Endothelial cell of umbilical vein (primary cell): Measurements from ENCODE around the gene UGCG. TPM values are rescaled to one million over a fixed set of nuclear protein-coding genes. Genes with fewer than 3 reads are reported as not detected.

Source experiments
- BruUV-seq: library from RNA; stranded (reverse); fragments of 400-500 nt; replicated peaks from 2 replicates; lab custom pipeline; 2021; lab: Mats Ljungman, UMichigan
- CTCF ChIA-PET: fragments of 300-600, 350-600 bp; sonication (Branson Sonifier 250); formaldehyde crosslinking; loops from one replicate; lab custom pipeline; 2021; ENCODE audit warnings: antibody characterized with exemption, inconsistent platforms; lab: Charles Lee
- POLR2A ChIA-PET: fragments of 300-600, 350-600 bp; sonication (Branson Sonifier 250); formaldehyde crosslinking; loops from one replicate; lab custom pipeline; 2021; ENCODE audit warnings: antibody characterized with exemption, inconsistent platforms; lab: Charles Lee
- DNase-seq: peaks from one replicate; pipeline ENCODE4 v3.0.0-alpha.2; 2011; ENCODE audit warnings: low read depth, low spot score
- FAIRE-seq: peaks from 2 replicates; lab custom pipeline; 2011; peaks lifted over from hg19 to GRCh38; lab: Jason Lieb, UNC
- H2AFZ ChIP-seq: 2 replicates; pipeline ENCODE4 v1.6.0; 2012; ENCODE audit warnings: low read depth, low read length, control low read depth, inconsistent platforms
- H3K27ac ChIP-seq: 2 replicates; pipeline ENCODE4 v1.5.1; 2011; ENCODE audit warnings: low read depth, mild to moderate bottlenecking, control low read depth, low read length, moderate library complexity; ENCODE audit not compliant: insufficient read depth
- H3K27me3 ChIP-seq, 2 experiments: 2 replicates each; pipeline versions ENCODE4 v1.6.0 to v1.6.1; 2011; ENCODE audit warnings: low read length in 2 of 2, mixed read lengths in 1 of 2; ENCODE audit not compliant: control insufficient read depth in 2 of 2, insufficient read depth in 2 of 2
- H3K36me3 ChIP-seq, 2 experiments: 2 replicates in 1 of 2; 3 replicates in 1 of 2; pipeline ENCODE4 v1.5.1; 2011; ENCODE audit warnings: low read length in 2 of 2, mild to moderate bottlenecking in 1 of 2, moderate library complexity in 1 of 2; ENCODE audit not compliant: control insufficient read depth in 2 of 2, insufficient read depth in 2 of 2; ENCODE audit errors: extremely low read depth in 1 of 2
- H3K4me1 ChIP-seq: 3 replicates; pipeline ENCODE4 v1.5.1; 2011; ENCODE audit warnings: mild to moderate bottlenecking, low read length; ENCODE audit not compliant: control insufficient read depth, insufficient read depth; ENCODE audit errors: extremely low read depth
- H3K4me2 ChIP-seq: 2 replicates; pipeline ENCODE4 v1.6.1; 2011; ENCODE audit warnings: low read length, control low read depth, mixed read lengths; ENCODE audit not compliant: insufficient read depth
- H3K4me3 ChIP-seq, 3 experiments: fragments of 200-600 bp in 1 of 3; sonication (generic), shearing (Covaris generic) in 1 of 3; replicated peaks in 1 of 3; 2 replicates each; pipeline ENCODE4 v1.5.1; 2011 to 2016; ENCODE audit warnings: control low read depth in 3 of 3, low read length in 3 of 3, mild to moderate bottlenecking in 2 of 3, inconsistent platforms in 1 of 3, low read depth in 1 of 3, moderate library complexity in 1 of 3; ENCODE audit not compliant: insufficient read depth in 1 of 3
- H3K79me2 ChIP-seq: 2 replicates; pipeline ENCODE4 v1.6.0; 2012; ENCODE audit warnings: low read length, inconsistent platforms; ENCODE audit not compliant: control insufficient read depth, insufficient read depth
- H3K9ac ChIP-seq: replicated peaks from 2 replicates; pipeline ENCODE3; 2011; ENCODE audit warnings: low read length, control low read depth; ENCODE audit not compliant: insufficient read depth; ENCODE audit errors: extremely low read depth
- H3K9me1 ChIP-seq: replicated peaks from 3 replicates; pipeline ENCODE4 v1.6.0; 2011; ENCODE audit warnings: mild to moderate bottlenecking, low read length; ENCODE audit not compliant: control insufficient read depth, insufficient read depth; ENCODE audit errors: extremely low read depth
- H3K9me3 ChIP-seq: replicated peaks from 2 replicates; pipeline ENCODE4 v1.5.1; 2012; ENCODE audit warnings: low read length, inconsistent platforms; ENCODE audit not compliant: control insufficient read depth, insufficient read depth
- H4K20me1 ChIP-seq: replicated peaks from 2 replicates; pipeline ENCODE3; 2011; ENCODE audit warnings: mild to moderate bottlenecking, low read length; ENCODE audit not compliant: control insufficient read depth, insufficient read depth; ENCODE audit errors: extremely low read depth
- CTCF ChIP-seq, 2 donors: IDR thresholded peaks; 1 replicate in 1 of 2; 2 replicates in 1 of 2; pipeline ENCODE4 v1.5.1; 2011; ENCODE audit warnings: low read length in 2 of 2, mild to moderate bottlenecking in 2 of 2, moderate library complexity in 2 of 2, control low read depth in 1 of 2, inconsistent platforms in 1 of 2, low read depth in 1 of 2; ENCODE audit not compliant: insufficient read depth in 1 of 2; ENCODE audit errors: extremely low read depth in 1 of 2
- EZH2 ChIP-seq: IDR thresholded peaks from 2 replicates; pipeline ENCODE4 v1.6.1; 2012; ENCODE audit warnings: borderline replicate concordance, low read depth, mild to moderate bottlenecking, moderate library complexity, low read length, inconsistent platforms; ENCODE audit not compliant: severe bottlenecking
- FOS ChIP-seq: IDR thresholded peaks from 2 replicates; pipeline ENCODE4 v1.6.1; 2011; ENCODE audit warnings: mild to moderate bottlenecking, low read length, moderate library complexity, borderline replicate concordance; ENCODE audit not compliant: insufficient read depth
- GATA2 ChIP-seq: IDR thresholded peaks from 2 replicates; pipeline ENCODE4 v1.7.0; 2011; ENCODE audit warnings: low read depth, mild to moderate bottlenecking, moderate library complexity, mixed read lengths, low read length; ENCODE audit not compliant: insufficient read length, insufficient read depth
- JUN ChIP-seq: IDR thresholded peaks from 2 replicates; pipeline ENCODE4 v1.6.1; 2011; ENCODE audit warnings: borderline replicate concordance, low read depth; ENCODE audit not compliant: insufficient read length, insufficient read depth
- MAX ChIP-seq: IDR thresholded peaks from 2 replicates; pipeline ENCODE4 v1.6.1; 2011; ENCODE audit not compliant: insufficient read depth, insufficient read length
- MYC ChIP-seq: IDR thresholded peaks from one replicate; pipeline ENCODE4 v1.6.1; 2011; ENCODE audit warnings: mild to moderate bottlenecking, low read depth, low read length
- POLR2A ChIP-seq: IDR thresholded peaks from 2 replicates; pipeline ENCODE4 v1.6.1; 2012; ENCODE audit warnings: low read depth, mild to moderate bottlenecking, control low read depth, low read length
- POLR2AphosphoS5 ChIP-seq: IDR thresholded peaks from 2 replicates; pipeline ENCODE4 v1.6.1; 2012; ENCODE audit warnings: low read depth, mild to moderate bottlenecking, control low read depth, low read length, moderate library complexity; ENCODE audit not compliant: insufficient read depth
- dilution Hi-C: fragments of 300-500 bp; cut with MboI; formaldehyde crosslinking; loops from one replicate; pipeline ENCODE4 v1.15.0; 2019; ENCODE audit warnings: low sequenced_read_pairs; ENCODE audit not compliant: extremely low pct_ligation_motif_present
- intact Hi-C: fragments of 100-400 bp; cut with micrococcal nuclease; formaldehyde crosslinking; loops from one replicate; pipeline ENCODE4 v1.10.0; 2022
- polyA plus RNA-seq, 4 experiments: library from polyadenylated mRNA; depleted of rRNA in 3 of 4; stranded (reverse) in 3 of 4; unstranded in 1 of 4; fragments of >200 nt; gene quantifications; 2 replicates each; pipeline versions ENCODE4 v1.2.1 to v1.2.3, GENCODE V29; 2011 to 2012; ENCODE audit warnings: missing spikeins in 1 of 4
- total RNA-seq: library from RNA; stranded (reverse); gene quantifications from 2 replicates; pipeline ENCODE4 v1.2.3, GENCODE V29; 2021

Gene UGCG
- total and polyA plus RNA-seq, 2 donors (not counting 3 experiments of a cell fraction or from before 2014, with no cell fraction given) = 28.5 to 38.5 TPM

- Histone ChIP-seq H3K79me2 (no peaks in the 10 kb centered on the region), H4K20me1 (no peaks in the 10 kb centered on the region), H3K27me3 (no peaks in the 10 kb centered on the region), H3K36me3 (no peaks in the 10 kb centered on the region), H3K4me3 (no peak overlapping the region), H3K4me2 (no peak overlapping the region), H3K9me3 (no peaks in the 10 kb centered on the region), H3K4me1 (peaks cover 10% of the 10 kb centered on the region), H3K9me1 (no peaks in the 10 kb centered on the region), H3K9ac (no peak overlapping the region), H3K27ac (no peak overlapping the region), H2AFZ (peak overlapping the region; percentile 4)
- TF ChIP-seq JUN (no peak), FOS (no peak), CTCF (IDR thresholded peaks at IDR 0.05; ENCODE audit: extremely low read depth in 1 of 2, insufficient read depth in 1 of 2, low read depth in 1 of 2, low read length in 2 of 2) (no peak), POLR2AphosphoS5 (no peak), GATA2 (no peak), MAX (no peak), EZH2 (no peak), POLR2A (no peak), MYC (no peak)
- dilution Hi-C loops = no loop called here
- ChIA-PET POLR2A (no interaction called here), CTCF (interaction anchor here (1.3 kb wide), 1 partner anchor 59 kb away, joined by 3 read pairs; no protein-coding TSS in a partner anchor)
- BruUV-seq = no TSS peak
- FAIRE-seq = no peak
- DNase-seq = peak; percentile 48
- intact Hi-C loops = loop anchor here (2.0 kb wide), 1 partner anchor 213 kb away; no protein-coding TSS in a partner anchor
Measured at GRCh38 chr9:111974092-111974681, 77.6 kb downstream of the UGCG start.
